Glomerular visceral epithelial cell (primary cell): ENCODE measurements around the gene LRP8.
A peak's percentile ranks its signal among the peaks of the same experiment; 100 is the strongest.

Experiments
- DNase-seq: peaks from one replicate; pipeline ENCODE4 v3.0.0-alpha.2; 2016; ENCODE audit errors: extremely low spot score

LRP8 gene

GRCh38 chr1:53340660-53341520, 13.0 kb upstream of the LRP8 start:
- no peak for DNase-seq

- no peak for DNase-seq
These were observed 12.1 kb upstream of the LRP8 start for GRCh38 chr1:53339736-53340635.

GRCh38 chr1:53338423-53338822, 10.6 kb upstream of the LRP8 start:
- no peak for DNase-seq

- no peak for DNase-seq
These were observed 9.6 kb upstream of the LRP8 start for GRCh38 chr1:53337499-53337898.

GRCh38 chr1:53336146-53336545, 8.3 kb upstream of the LRP8 start:
- DNase-seq: no peak

GRCh38 chr1:53335661-53336060, 7.8 kb upstream of the LRP8 start:
- DNase-seq: no peak

GRCh38 chr1:53334781-53335180, 6.9 kb upstream of the LRP8 start:
- DNase-seq: no peak

GRCh38 chr1:53334312-53334711, 6.4 kb upstream of the LRP8 start:
- no peak for DNase-seq

- DNase-seq: no peak
These were observed 5.0 kb upstream of the LRP8 start for GRCh38 chr1:53332833-53333232.

GRCh38 chr1:53332186-53332564, 4.3 kb upstream of the LRP8 start:
- no peak for DNase-seq

GRCh38 chr1:53331446-53332185, 3.7 kb upstream of the LRP8 start:
- no peak for DNase-seq

- no peak for DNase-seq
These were observed 2.9 kb upstream of the LRP8 start for GRCh38 chr1:53330819-53331218.

GRCh38 chr1:53328541-53329499, 950 bp upstream of the LRP8 start:
- no peak for DNase-seq

GRCh38 chr1:53327182-53327913, 522 bp downstream of the LRP8 start:
- DNase-seq: peak; percentile 41

GRCh38 chr1:53326598-53327181, 1.2 kb downstream of the LRP8 start:
- DNase-seq: no peak

- DNase-seq: peak; percentile 98
These were observed 1.7 kb downstream of the LRP8 start for GRCh38 chr1:53326088-53326597.

- no peak for DNase-seq
These were observed 2.4 kb downstream of the LRP8 start for GRCh38 chr1:53325326-53326087.

GRCh38 chr1:53324728-53325297, 3.1 kb downstream of the LRP8 start:
- no peak for DNase-seq

- DNase-seq: no peak
These were observed 3.5 kb downstream of the LRP8 start for GRCh38 chr1:53324321-53324720.
